Measurements from ENCODE around the gene DBX1.

Gene DBX1

GRCh38 chr11:20161230-20161918 is 1.1 kb upstream of the DBX1 start:
- no peak for DNase-seq (ENCODE audit: low read depth)
- TF ChIP-seq, protein P1, sequence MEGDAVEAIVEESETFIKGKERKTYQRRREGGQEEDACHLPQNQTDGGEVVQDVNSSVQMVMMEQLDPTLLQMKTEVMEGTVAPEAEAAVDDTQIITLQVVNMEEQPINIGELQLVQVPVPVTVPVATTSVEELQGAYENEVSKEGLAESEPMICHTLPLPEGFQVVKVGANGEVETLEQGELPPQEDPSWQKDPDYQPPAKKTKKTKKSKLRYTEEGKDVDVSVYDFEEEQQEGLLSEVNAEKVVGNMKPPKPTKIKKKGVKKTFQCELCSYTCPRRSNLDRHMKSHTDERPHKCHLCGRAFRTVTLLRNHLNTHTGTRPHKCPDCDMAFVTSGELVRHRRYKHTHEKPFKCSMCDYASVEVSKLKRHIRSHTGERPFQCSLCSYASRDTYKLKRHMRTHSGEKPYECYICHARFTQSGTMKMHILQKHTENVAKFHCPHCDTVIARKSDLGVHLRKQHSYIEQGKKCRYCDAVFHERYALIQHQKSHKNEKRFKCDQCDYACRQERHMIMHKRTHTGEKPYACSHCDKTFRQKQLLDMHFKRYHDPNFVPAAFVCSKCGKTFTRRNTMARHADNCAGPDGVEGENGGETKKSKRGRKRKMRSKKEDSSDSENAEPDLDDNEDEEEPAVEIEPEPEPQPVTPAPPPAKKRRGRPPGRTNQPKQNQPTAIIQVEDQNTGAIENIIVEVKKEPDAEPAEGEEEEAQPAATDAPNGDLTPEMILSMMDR (IDR thresholded peaks at IDR 0.05; ENCODE audit: low read length, missing control alignments) = no peak
- H3K4me3 ChIP-seq (replicated peaks; ENCODE audit: low read depth, low read length) = no peak overlapping the region

DNA sequence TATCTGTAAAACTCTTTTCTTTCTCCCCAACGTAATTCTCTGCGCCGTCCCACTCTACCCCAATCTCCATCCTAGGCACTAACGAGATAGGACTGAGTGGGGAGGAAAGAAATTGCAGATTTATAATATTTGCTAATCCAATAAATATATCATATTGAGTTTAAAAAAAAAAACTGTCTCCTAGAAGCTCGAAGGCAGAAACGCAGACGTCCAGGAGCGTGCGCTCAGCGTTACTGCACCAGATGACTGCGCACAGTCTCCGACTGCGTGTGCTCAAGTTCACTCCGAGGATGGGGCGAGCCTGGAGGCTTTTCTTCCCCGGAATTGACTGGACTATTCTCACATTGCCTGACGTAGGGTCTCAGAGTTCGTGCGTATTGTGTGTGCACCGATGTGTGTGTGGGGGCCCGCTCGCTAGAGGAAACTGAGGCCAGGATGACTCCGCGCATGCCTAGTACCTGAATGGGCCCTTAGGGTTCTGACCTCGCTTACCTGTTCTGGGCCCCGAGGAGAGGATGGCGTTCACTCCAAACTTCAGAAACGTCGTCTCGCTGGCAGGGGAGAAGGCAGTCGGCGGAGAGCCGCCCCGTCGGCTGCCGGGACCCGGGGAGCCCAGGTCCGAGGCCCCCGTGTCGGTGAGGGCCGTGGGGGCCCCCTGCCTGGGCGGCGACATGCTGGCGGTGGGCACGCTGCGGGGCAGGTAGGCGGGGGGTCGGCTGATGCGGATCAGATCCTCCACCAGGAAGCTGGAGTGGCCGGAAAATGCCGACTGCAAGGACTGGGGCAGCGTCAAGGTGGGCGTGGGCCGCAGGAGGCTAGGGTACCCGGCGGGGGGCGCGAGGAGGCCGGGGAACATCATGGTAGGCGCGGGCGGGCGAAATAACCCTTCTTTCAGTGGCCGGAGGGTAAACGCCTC is 551 bp downstream of the DBX1 start:
- H3K4me3 ChIP-seq (replicated peaks; ENCODE audit: low read depth, low read length) = no peak overlapping the region
- TF ChIP-seq, protein P1 (IDR thresholded peaks at IDR 0.05; ENCODE audit: low read length, missing control alignments) = no peak
- DNase-seq (ENCODE audit: low read depth) = no peak

DNA sequence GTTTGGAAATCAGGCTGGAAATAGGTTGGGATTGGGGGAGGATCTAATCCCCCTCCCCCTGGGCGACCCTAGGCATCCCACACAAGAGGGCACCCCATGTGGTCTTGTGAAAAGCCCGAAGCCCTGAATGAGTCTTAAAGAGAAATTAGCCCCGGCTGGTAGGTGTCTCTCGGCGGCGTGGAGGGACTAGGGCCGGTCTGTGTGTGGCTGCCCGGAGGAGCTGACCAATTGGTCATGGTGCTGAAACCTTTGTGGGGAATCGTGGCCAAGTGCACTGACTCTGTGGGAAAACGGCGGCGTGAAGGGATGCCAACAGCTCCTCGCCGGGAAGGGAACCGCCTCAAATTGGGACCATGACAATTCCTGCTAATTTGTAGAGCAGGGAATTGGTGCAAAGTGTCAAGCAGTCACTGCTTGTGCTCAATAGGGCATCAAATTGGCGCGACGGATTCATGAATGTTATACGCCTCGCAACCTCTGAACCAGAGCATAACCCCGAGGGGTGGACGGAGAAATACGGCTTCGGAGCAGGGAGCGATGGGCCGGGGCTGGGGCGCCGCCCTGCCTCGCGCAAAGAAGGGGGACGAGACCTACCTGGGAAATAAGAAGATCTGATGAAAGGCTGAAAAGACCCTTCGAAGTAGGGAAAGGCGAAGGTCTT is 1.5 kb downstream of the DBX1 start:
- H3K4me3 ChIP-seq (replicated peaks; ENCODE audit: low read depth, low read length) = no peak overlapping the region
- DNase-seq (ENCODE audit: low read depth) = peak; percentile 77
- TF ChIP-seq, protein P1 (IDR thresholded peaks at IDR 0.05; ENCODE audit: low read length, missing control alignments) = no peak

DNA sequence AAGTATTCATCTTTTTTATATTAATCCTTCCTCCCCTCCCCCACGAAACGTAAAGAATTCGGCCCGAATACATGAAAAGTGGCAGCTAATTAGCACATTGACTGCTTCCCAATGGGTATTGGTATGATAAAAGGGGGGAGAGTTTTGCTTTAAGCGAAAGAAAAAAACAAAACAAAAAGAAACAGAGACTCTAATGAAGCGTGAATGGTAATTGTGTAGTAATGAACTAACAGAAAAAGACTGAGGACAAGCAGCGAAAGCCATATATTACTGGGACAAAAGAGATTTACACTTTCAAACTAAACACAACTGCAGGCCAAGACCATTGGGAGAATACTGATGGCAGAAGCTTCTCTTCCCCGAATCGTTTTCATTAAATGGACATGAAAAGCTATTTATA is 2.5 kb downstream of the DBX1 start:
- TF ChIP-seq, protein P1 (IDR thresholded peaks at IDR 0.05; ENCODE audit: low read length, missing control alignments) = no peak

DNA sequence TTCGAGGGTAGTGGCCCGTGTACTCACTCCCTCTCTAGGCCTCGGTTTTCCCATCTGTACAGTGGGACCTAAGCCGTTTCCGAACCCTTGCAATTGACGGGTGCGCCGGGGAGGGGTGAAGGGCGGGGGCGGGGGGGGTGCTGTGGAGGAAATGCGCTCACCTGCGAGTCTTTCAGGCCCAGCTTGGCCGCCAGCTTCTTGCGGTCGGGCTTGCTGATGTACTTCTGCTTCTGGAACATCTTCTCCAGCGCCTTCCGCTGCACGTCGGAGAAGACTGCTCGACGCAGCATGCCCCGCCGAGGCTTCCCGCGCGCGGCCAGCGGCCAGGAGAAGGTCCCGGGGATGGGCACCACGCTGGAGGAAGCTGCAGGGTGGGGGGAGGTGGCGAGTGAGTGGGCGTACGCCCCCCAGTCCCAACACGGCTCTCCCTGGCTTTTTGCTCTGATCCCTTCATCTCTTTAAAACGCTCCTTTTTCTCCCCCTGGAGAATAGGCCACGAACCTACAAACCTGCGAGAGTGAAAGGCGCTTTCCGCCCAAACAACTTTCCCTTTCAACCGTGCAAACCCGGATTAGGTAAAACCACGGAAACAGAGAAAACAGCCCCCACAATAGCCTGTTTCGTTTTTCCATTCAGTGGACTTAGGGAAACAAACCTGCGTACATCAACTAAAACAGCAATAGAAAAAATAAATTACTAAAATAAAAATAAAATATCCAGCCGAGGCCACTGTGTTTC is 3.2 kb downstream of the DBX1 start:
- TF ChIP-seq, protein P1 (IDR thresholded peaks at IDR 0.05; ENCODE audit: low read length, missing control alignments) = no peak
- no peak for DNase-seq (ENCODE audit: low read depth)
- H3K4me3 ChIP-seq (replicated peaks; ENCODE audit: low read depth, low read length) = no peak overlapping the region

More for the DNA sequence above, 2.5 kb downstream of the DBX1 start:
- H3K4me3 ChIP-seq (replicated peaks; ENCODE audit: low read depth, low read length) = no peak overlapping the region
- DNase-seq (ENCODE audit: low read depth) = no peak

DNA sequence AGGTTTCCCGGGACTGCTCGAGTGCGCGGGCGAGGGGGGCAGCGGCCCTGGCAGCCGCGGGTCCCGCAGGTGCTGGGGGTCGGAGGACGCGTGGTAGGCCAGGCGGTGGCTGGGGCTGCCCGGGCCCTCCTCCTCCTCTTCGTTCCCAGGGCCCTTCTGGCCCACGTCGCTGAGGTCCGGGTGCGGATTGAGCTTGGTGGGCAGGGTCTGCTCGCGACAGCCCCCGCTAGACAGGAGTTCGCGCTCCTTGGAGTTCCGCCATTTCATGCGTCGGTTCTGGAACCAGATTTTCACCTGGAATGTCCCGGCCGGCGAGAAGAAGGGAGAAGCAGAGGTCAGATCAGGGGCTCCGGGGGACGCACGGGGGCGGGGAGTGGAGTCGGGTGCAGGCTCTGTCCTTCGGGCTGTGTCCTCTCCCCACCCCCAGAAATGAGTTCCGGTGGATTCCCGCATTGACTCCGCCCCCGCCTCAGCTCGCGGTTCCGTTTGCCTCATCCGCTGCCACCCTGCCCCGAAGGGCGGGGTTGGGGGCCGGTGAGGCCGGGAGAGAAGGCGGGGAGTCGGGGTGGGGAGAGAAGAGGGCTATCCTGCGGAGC is 3.9 kb downstream of the DBX1 start:
- DNase-seq (ENCODE audit: low read depth) = no peak
- TF ChIP-seq, protein P1 (IDR thresholded peaks at IDR 0.05; ENCODE audit: low read length, missing control alignments) = no peak
- H3K4me3 ChIP-seq (replicated peaks; ENCODE audit: low read depth, low read length) = no peak overlapping the region

All from fibroblast of pulmonary artery (primary cell).